B cell (primary cell): ENCODE results near the gene CASP9. TPM values are rescaled to one million over a fixed set of nuclear protein-coding genes. Genes with fewer than 3 reads are reported as not detected.

Experiments used
- ATAC-seq: fragments of 200-7000 bp; cut with Tn5 transposase; one replicate; pipeline ENCODE4 v1.10.0; 2021; ENCODE audit warnings: low read depth, mild to moderate bottlenecking, moderate number of reproducible peaks, moderate library complexity
- CTCF ChIA-PET: fragments of 350-600 bp; sonication (Branson Sonifier 250); formaldehyde crosslinking; loops from one replicate; lab custom pipeline; 2021; ENCODE audit warnings: antibody characterized with exemption, inconsistent platforms; lab: Charles Lee
- POLR2A ChIA-PET: fragments of 350-600 bp; sonication (Branson Sonifier 250); formaldehyde crosslinking; loops from one replicate; lab custom pipeline; 2021; ENCODE audit warnings: antibody characterized with exemption; lab: Charles Lee
- DNase-seq: peaks from one replicate; pipeline ENCODE4 v3.0.0; 2013
- H2AFZ ChIP-seq: 2 replicates; pipeline ENCODE4 v1.6.1; 2012; ENCODE audit warnings: mild to moderate bottlenecking, low read depth, low read length; ENCODE audit not compliant: insufficient read depth, poor library complexity, severe bottlenecking
- H3K27ac ChIP-seq, 2 donors: 1 replicate in 1 of 2; 2 replicates in 1 of 2; pipeline ENCODE4 v1.5.1; 2012 to 2013; ENCODE audit warnings: low read length in 2 of 2, mild to moderate bottlenecking in 2 of 2, moderate library complexity in 1 of 2
- H3K27me3 ChIP-seq, 4 experiments: fragments of 200-600 bp in 1 of 4; sonication (generic) in 1 of 4; replicated peaks in 1 of 4; 1 replicate in 2 of 4; 2 replicates in 2 of 4; pipeline versions ENCODE4 v1.6.1 to v1.7.0; 2013 to 2016; ENCODE audit warnings: low read length in 3 of 4, mild to moderate bottlenecking in 2 of 4, mixed read lengths in 1 of 4, moderate library complexity in 1 of 4; ENCODE audit not compliant: insufficient read depth in 4 of 4, control insufficient read depth in 3 of 4; ENCODE audit errors: control extremely low read depth in 1 of 4
- H3K36me3 ChIP-seq, 2 experiments: replicated peaks in 1 of 2; 1 replicate in 1 of 2; 2 replicates in 1 of 2; pipeline versions ENCODE4 v1.6.1 to v1.7.1; 2013; ENCODE audit warnings: low read length in 1 of 2; ENCODE audit not compliant: insufficient read depth in 2 of 2, control insufficient read depth in 1 of 2; ENCODE audit errors: control extremely low read depth in 1 of 2, extremely low read depth in 1 of 2
- H3K4me1 ChIP-seq, 2 donors: fragments of 200-600 bp in 1 of 2; sonication (generic) in 1 of 2; 1 replicate in 1 of 2; 2 replicates in 1 of 2; pipeline versions ENCODE4 v1.5.1 to v1.6.1; 2013 to 2017; ENCODE audit warnings: low read length in 2 of 2; ENCODE audit not compliant: control insufficient read depth in 2 of 2, insufficient read depth in 2 of 2
- H3K4me2 ChIP-seq: replicated peaks from 2 replicates; pipeline ENCODE3; 2012; ENCODE audit warnings: mild to moderate bottlenecking, low read depth, low read length; ENCODE audit not compliant: poor library complexity, severe bottlenecking
- H3K4me3 ChIP-seq, 5 experiments: fragments of 200-600 bp in 1 of 5; sonication (generic) in 1 of 5; 1 replicate in 3 of 5; 2 replicates in 2 of 5; pipeline versions ENCODE4 v1.5.1 to v1.7.0; 2011 to 2016; ENCODE audit warnings: low read length in 4 of 5, mild to moderate bottlenecking in 4 of 5, low read depth in 2 of 5, control low read depth in 1 of 5, moderate library complexity in 1 of 5; ENCODE audit not compliant: insufficient read depth in 1 of 5; ENCODE audit errors: control extremely low read depth in 1 of 5, extremely low read depth in 1 of 5
- H3K79me2 ChIP-seq: fragments of 200-600 bp; sonication (generic); one replicate; pipeline ENCODE4 v1.6.0; 2016; ENCODE audit warnings: low read length; ENCODE audit not compliant: control insufficient read depth, insufficient read depth
- H3K9ac ChIP-seq: fragments of 200-600 bp; sonication (generic); 2 replicates; pipeline ENCODE4 v1.6.1; 2017; ENCODE audit warnings: mild to moderate bottlenecking, low read length, moderate library complexity
- H3K9me3 ChIP-seq, 3 donors: one replicate each; pipeline versions ENCODE4 v1.6.1 to v1.7.1; 2013; ENCODE audit warnings: low read length in 2 of 3; ENCODE audit not compliant: control insufficient read depth in 2 of 3, insufficient read depth in 1 of 3; ENCODE audit errors: control extremely low read depth in 1 of 3
- H4K20me1 ChIP-seq: 2 replicates; pipeline ENCODE4 v1.6.0; 2012; ENCODE audit warnings: mild to moderate bottlenecking, low read length; ENCODE audit not compliant: insufficient read depth, control insufficient read depth, poor library complexity, severe bottlenecking
- H3K27ac Mint-ChIP-seq: one replicate; pipeline ENCODE4 v1.8.0; 2021; ENCODE audit warnings: mixed read lengths
- H3K27me3 Mint-ChIP-seq: one replicate; pipeline ENCODE4 v1.8.0; 2021; ENCODE audit warnings: mixed read lengths
- H3K4me1 Mint-ChIP-seq: one replicate; pipeline ENCODE4 v1.8.0; 2021; ENCODE audit warnings: mixed read lengths
- H3K4me3 Mint-ChIP-seq: one replicate; pipeline ENCODE4 v1.8.0; 2021; ENCODE audit warnings: mixed read lengths
- H3K9me3 Mint-ChIP-seq: one replicate; pipeline ENCODE4 v1.8.0; 2022; ENCODE audit warnings: mixed read lengths; ENCODE audit not compliant: insufficient read depth
- CTCF ChIP-seq: fragments of 200-600 bp; IDR thresholded peaks from one replicate; pipeline ENCODE4 v1.8.0; 2022; ENCODE audit warnings: antibody characterized with exemption, mild to moderate bottlenecking
- EZH2 ChIP-seq: IDR thresholded peaks from 2 replicates; pipeline ENCODE4 v1.6.1; 2012; ENCODE audit warnings: borderline replicate concordance, low read depth, mild to moderate bottlenecking, moderate library complexity, low read length; ENCODE audit not compliant: insufficient read depth, poor library complexity, severe bottlenecking
- WGBS: methylation state at CpG from one replicate; pipeline ENCODE4 v1.1.5; 2013; ENCODE audit warnings: missing lambda C conversion rate; ENCODE audit not compliant: insufficient coverage; 5-methylcytosine and 5-hydroxymethylcytosine counted together
- intact Hi-C: fragments of 100-400 bp; cut with micrococcal nuclease; formaldehyde crosslinking; loops from one replicate; pipeline ENCODE4 v1.10.0; 2022
- polyA plus RNA-seq: library from polyadenylated mRNA; depleted of rRNA; stranded (reverse); fragments of >200 nt; gene quantifications from 2 replicates; pipeline ENCODE4 v1.2.3, GENCODE V29; 2012
- total RNA-seq, 2 donors: library from RNA; stranded (reverse); fragments of 120-200 nt in 1 of 2; gene quantifications; 1 replicate in 1 of 2; 2 replicates in 1 of 2; pipeline versions ENCODE4 v1.2.3 to v1.2.4, GENCODE V29; 2013 to 2022

CASP9 gene
- total and polyA plus RNA-seq, 2 donors (not counting 1 experiment from before 2014, with no cell fraction given) = 16.8 to 22.9 TPM

- peak overlapping the region; percentile 99 for H3K27ac Mint-ChIP-seq
- Histone ChIP-seq H4K20me1 (peaks cover 6% of the 10 kb centered on the region), H3K79me2 (peaks cover 62% of the 10 kb centered on the region), H3K9me3 (no peaks in the 10 kb centered on the region), H3K36me3 (no peaks in the 10 kb centered on the region), H3K4me1 (peaks cover 28 to 34% of the 10 kb centered on the region in 2 donors), H3K27me3 (no peaks in the 10 kb centered on the region), H2AFZ (peak overlapping the region; percentile 85), H3K9ac (peak overlapping the region; percentile 79), H3K27ac (peak overlapping the region; percentile 99), H3K4me3 (peak overlapping the region in 4 of 5 experiments; percentile 72 to 91 (median 74)), H3K4me2 (peak overlapping the region; percentile 92)
- ATAC-seq (peak; percentile 65), DNase-seq (peak; percentile 100)
- H3K4me1 Mint-ChIP-seq = peaks cover 55% of the 10 kb centered on the region
- TF ChIP-seq EZH2 (no peak), CTCF (no peak)
- under 1% methylated on average over 80 of the region's 88 CpGs for WGBS
- H3K27me3 Mint-ChIP-seq = no peaks in the 10 kb centered on the region
- ChIA-PET CTCF (no interaction called here), POLR2A (interaction anchor here (0.6 to 1.3 kb wide), 4 partner anchors 9 to 323 kb away, joined by 3 to 5 read pairs (median 3); partner anchors contain the start of genes DDI2 and SPEN)
- H3K4me3 Mint-ChIP-seq = peak overlapping the region; percentile 89
- intact Hi-C loops = loop anchor here (2.0 to 10.0 kb wide), 6 partner anchors 117 to 1120 kb away; partner anchors contain the start of genes CPLANE2, EFHD2, NECAP2 and PLEKHM2
- no peaks in the 10 kb centered on the region for H3K9me3 Mint-ChIP-seq
Observed at GRCh38 chr1:15524283-15525049, 451 bp upstream of the CASP9 start.
